ENCODE data around the gene PRLR.

The PRLR gene

DNA sequence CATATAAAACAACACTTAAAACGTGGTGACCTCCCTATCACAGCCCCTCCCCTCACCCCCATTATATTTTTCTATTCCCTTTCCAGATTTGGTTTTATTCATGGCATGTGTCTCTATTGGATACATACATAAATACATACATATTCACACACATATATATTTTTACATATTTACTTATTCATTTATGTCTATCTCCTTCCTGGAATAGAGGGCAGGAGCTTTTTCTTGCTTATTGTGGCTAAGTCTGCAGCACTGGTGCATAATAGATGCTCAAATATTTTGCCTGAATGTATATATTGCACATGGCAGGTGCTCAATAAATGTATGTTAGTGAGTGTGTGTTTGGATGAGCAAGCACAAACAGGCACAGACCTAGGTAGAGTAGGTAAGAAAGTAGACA, 185.0 kb downstream of the PRLR start:
- ATAC-seq: no peak
- TF ChIP-seq ZFP3 (CRISPR knock-in tag; IDR thresholded peaks at IDR 0.05) (no peak), ZNF70 (CRISPR knock-in tag; IDR thresholded peaks at IDR 0.05) (no peak), TOX (CRISPR knock-in tag; IDR thresholded peaks at IDR 0.05; ENCODE audit: borderline replicate concordance) (no peak), OSR1 (CRISPR knock-in tag; IDR thresholded peaks at IDR 0.05) (no peak), ZNF565 (CRISPR knock-in tag; conservative IDR thresholded peaks at IDR 0.05; ENCODE audit: low read depth) (no peak), ZNF8 (CRISPR knock-in tag; IDR thresholded peaks at IDR 0.05) (no peak), SNAI2 (CRISPR knock-in tag; IDR thresholded peaks at IDR 0.05) (no peak), ZFP30 (CRISPR knock-in tag; IDR thresholded peaks at IDR 0.05) (no peak)
- TF ChIP-seq, protein P1, sequence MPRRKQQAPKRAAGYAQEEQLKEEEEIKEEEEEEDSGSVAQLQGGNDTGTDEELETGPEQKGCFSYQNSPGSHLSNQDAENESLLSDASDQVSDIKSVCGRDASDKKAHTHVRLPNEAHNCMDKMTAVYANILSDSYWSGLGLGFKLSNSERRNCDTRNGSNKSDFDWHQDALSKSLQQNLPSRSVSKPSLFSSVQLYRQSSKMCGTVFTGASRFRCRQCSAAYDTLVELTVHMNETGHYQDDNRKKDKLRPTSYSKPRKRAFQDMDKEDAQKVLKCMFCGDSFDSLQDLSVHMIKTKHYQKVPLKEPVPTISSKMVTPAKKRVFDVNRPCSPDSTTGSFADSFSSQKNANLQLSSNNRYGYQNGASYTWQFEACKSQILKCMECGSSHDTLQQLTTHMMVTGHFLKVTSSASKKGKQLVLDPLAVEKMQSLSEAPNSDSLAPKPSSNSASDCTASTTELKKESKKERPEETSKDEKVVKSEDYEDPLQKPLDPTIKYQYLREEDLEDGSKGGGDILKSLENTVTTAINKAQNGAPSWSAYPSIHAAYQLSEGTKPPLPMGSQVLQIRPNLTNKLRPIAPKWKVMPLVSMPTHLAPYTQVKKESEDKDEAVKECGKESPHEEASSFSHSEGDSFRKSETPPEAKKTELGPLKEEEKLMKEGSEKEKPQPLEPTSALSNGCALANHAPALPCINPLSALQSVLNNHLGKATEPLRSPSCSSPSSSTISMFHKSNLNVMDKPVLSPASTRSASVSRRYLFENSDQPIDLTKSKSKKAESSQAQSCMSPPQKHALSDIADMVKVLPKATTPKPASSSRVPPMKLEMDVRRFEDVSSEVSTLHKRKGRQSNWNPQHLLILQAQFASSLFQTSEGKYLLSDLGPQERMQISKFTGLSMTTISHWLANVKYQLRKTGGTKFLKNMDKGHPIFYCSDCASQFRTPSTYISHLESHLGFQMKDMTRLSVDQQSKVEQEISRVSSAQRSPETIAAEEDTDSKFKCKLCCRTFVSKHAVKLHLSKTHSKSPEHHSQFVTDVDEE (CRISPR knock-in tag; IDR thresholded peaks at IDR 0.05): no peak
- TF ChIP-seq, protein P2, sequence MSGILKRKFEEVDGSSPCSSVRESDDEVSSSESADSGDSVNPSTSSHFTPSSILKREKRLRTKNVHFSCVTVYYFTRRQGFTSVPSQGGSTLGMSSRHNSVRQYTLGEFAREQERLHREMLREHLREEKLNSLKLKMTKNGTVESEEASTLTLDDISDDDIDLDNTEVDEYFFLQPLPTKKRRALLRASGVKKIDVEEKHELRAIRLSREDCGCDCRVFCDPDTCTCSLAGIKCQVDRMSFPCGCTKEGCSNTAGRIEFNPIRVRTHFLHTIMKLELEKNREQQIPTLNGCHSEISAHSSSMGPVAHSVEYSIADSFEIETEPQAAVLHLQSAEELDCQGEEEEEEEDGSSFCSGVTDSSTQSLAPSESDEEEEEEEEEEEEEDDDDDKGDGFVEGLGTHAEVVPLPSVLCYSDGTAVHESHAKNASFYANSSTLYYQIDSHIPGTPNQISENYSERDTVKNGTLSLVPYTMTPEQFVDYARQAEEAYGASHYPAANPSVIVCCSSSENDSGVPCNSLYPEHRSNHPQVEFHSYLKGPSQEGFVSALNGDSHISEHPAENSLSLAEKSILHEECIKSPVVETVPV (CRISPR knock-in tag; IDR thresholded peaks at IDR 0.05): no peak

DNA sequence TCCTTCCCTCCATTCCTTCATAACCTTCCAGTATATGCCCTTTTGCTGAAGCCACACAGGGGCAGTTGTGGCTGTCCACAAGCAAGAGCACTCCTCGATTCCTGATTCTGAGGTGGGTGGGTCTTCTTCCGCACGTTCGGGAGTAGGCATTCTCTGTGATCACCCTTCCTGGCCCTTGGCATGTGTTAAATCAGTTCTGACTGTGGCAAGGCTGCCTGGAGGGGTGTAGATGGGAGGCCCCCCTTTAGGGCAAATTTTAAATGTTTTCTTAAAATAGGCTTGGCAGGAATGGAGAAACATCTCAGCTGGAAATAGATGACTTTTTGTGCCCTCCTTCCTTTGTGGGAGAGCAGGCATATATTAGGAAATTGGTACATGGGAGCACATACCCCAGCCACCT, 185.6 kb downstream of the PRLR start:
- TF ChIP-seq, protein P1 (CRISPR knock-in tag; IDR thresholded peaks at IDR 0.05): no peak
- TF ChIP-seq BACH2 (CRISPR knock-in tag; IDR thresholded peaks at IDR 0.05; ENCODE audit: borderline replicate concordance) (no peak), ESRRG (CRISPR knock-in tag; IDR thresholded peaks at IDR 0.05) (no peak), PATZ1 (CRISPR knock-in tag; IDR thresholded peaks at IDR 0.05; ENCODE audit: borderline replicate concordance) (no peak), ZNF8 (CRISPR knock-in tag; IDR thresholded peaks at IDR 0.05) (no peak), ZC3H10 (CRISPR knock-in tag; IDR thresholded peaks at IDR 0.05) (no peak), TOX (CRISPR knock-in tag; IDR thresholded peaks at IDR 0.05; ENCODE audit: borderline replicate concordance) (no peak), CSDC2 (CRISPR knock-in tag; IDR thresholded peaks at IDR 0.05) (no peak), RARB (CRISPR knock-in tag; IDR thresholded peaks at IDR 0.05) (no peak), ARNTL (CRISPR knock-in tag; IDR thresholded peaks at IDR 0.05; ENCODE audit: borderline replicate concordance, low read depth) (no peak)
- TF ChIP-seq, protein P3, sequence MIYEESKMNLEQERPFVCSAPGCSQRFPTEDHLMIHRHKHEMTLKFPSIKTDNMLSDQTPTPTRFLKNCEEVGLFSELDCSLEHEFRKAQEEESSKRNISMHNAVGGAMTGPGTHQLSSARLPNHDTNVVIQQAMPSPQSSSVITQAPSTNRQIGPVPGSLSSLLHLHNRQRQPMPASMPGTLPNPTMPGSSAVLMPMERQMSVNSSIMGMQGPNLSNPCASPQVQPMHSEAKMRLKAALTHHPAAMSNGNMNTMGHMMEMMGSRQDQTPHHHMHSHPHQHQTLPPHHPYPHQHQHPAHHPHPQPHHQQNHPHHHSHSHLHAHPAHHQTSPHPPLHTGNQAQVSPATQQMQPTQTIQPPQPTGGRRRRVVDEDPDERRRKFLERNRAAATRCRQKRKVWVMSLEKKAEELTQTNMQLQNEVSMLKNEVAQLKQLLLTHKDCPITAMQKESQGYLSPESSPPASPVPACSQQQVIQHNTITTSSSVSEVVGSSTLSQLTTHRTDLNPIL (CRISPR knock-in tag; IDR thresholded peaks at IDR 0.05; ENCODE audit: low read depth): no peak
- TF ChIP-seq, protein P2 (CRISPR knock-in tag; IDR thresholded peaks at IDR 0.05): no peak
- TF ChIP-seq, protein P4, sequence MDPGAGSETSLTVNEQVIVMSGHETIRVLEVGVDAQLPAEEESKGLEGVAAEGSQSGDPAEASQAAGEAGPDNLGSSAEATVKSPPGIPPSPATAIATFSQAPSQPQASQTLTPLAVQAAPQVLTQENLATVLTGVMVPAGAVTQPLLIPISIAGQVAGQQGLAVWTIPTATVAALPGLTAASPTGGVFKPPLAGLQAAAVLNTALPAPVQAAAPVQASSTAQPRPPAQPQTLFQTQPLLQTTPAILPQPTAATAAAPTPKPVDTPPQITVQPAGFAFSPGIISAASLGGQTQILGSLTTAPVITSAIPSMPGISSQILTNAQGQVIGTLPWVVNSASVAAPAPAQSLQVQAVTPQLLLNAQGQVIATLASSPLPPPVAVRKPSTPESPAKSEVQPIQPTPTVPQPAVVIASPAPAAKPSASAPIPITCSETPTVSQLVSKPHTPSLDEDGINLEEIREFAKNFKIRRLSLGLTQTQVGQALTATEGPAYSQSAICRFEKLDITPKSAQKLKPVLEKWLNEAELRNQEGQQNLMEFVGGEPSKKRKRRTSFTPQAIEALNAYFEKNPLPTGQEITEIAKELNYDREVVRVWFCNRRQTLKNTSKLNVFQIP (CRISPR knock-in tag; IDR thresholded peaks at IDR 0.05; ENCODE audit: borderline replicate concordance, low read depth): no peak
- no peak for ATAC-seq

All from SK-N-SH treated with all-trans-retinoic acid at 6 μM for 48 hours (cell line).